Measurements from ENCODE around the gene RPUSD1. TPM values are rescaled to one million over a fixed set of nuclear protein-coding genes. Genes with fewer than 3 reads are reported as not detected.

RPUSD1 gene
- total and polyA plus RNA-seq, 9 donors: 11.1 to 18.6 (median 15.4) TPM; not detected in 1

DNA sequence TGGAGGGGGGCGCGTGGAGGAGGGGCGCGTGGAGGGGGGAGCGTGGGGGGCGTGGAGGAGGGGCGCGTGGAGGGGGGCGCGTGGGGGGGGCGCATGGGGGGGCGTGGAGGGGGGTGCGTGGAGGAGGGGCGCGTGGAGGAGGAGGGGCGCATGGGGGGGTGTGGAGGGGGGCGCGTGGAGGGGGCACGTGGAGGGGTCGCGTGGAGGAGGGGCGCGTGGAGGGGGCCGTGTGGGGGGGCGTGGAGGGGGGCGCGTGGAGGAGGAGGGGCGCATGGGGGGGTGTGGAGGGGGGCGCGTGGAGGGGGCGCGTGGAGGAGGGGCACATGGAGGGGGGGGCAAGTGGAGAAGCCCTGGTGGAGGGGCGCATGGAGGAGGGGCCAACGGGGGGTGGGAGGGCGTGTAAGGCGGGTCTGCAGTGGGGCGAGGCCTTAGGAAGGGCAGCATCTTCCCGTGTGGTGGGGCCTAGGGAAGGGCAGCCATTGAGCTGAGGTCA is 20.4 kb downstream of the RPUSD1 start:
- DNase-seq: no peak
- 38 to 62% (median 52%) methylated on average over 12 to 22 of the region's 38 CpGs for WGBS, 3 donors
- Histone ChIP-seq H3K27me3 (no peaks in the 10 kb centered on the region), H3K27ac (no peak overlapping the region), H3K9me3 (no peaks in the 10 kb centered on the region), H3K4me1 (ENCODE audit: insufficient read depth) (no peaks in the 10 kb centered on the region), H3K4me3 (no peak overlapping the region), H3K36me3 (no peaks in the 10 kb centered on the region)
- TF ChIP-seq POLR2A (IDR thresholded peaks at IDR 0.05): no peak
- TF ChIP-seq EP300 (IDR thresholded peaks at IDR 0.05): no peak
- TF ChIP-seq, protein P1, sequence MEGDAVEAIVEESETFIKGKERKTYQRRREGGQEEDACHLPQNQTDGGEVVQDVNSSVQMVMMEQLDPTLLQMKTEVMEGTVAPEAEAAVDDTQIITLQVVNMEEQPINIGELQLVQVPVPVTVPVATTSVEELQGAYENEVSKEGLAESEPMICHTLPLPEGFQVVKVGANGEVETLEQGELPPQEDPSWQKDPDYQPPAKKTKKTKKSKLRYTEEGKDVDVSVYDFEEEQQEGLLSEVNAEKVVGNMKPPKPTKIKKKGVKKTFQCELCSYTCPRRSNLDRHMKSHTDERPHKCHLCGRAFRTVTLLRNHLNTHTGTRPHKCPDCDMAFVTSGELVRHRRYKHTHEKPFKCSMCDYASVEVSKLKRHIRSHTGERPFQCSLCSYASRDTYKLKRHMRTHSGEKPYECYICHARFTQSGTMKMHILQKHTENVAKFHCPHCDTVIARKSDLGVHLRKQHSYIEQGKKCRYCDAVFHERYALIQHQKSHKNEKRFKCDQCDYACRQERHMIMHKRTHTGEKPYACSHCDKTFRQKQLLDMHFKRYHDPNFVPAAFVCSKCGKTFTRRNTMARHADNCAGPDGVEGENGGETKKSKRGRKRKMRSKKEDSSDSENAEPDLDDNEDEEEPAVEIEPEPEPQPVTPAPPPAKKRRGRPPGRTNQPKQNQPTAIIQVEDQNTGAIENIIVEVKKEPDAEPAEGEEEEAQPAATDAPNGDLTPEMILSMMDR (IDR thresholded peaks at IDR 0.05): no peak
- intact Hi-C loops (cut with DNase I): no loop called here

- H3K27ac ChIP-seq: no peak overlapping the region
- no peak for TF ChIP-seq POLR2A (IDR thresholded peaks at IDR 0.05)
- TF ChIP-seq, protein P1 (IDR thresholded peaks at IDR 0.05): no peak
- TF ChIP-seq EP300 (IDR thresholded peaks at IDR 0.05): no peak
- no peaks in the 10 kb centered on the region for H3K27me3 ChIP-seq
- no peaks in the 10 kb centered on the region for H3K4me1 ChIP-seq (ENCODE audit: insufficient read depth)
- no peaks in the 10 kb centered on the region for H3K36me3 ChIP-seq
- H3K9me3 ChIP-seq: no peaks in the 10 kb centered on the region
- DNase-seq: no peak
- no peak overlapping the region for H3K4me3 ChIP-seq
- WGBS, 3 donors: 45 to 76% (median 65%) methylated on average over 25 to 39 of the region's 48 CpGs
- intact Hi-C loops (cut with DNase I): no loop called here
These were observed 21.2 kb downstream of the RPUSD1 start for GRCh38 chr16:766820-767640.

- intact Hi-C loops (cut with DNase I): no loop called here
- Histone ChIP-seq H3K4me1 (ENCODE audit: insufficient read depth) (no peaks in the 10 kb centered on the region), H3K27me3 (no peaks in the 10 kb centered on the region), H3K4me3 (no peak overlapping the region), H3K27ac (no peak overlapping the region), H3K36me3 (no peaks in the 10 kb centered on the region), H3K9me3 (no peaks in the 10 kb centered on the region)
- DNase-seq: no peak
- WGBS, 3 donors: 79 to 84% (median 83%) methylated on average over 27 to 29 of the region's 29 CpGs
- TF ChIP-seq, protein P1 (IDR thresholded peaks at IDR 0.05): no peak
- TF ChIP-seq EP300 (IDR thresholded peaks at IDR 0.05) (no peak), POLR2A (IDR thresholded peaks at IDR 0.05) (no peak)
These were observed 22.0 kb downstream of the RPUSD1 start for GRCh38 chr16:766008-766819.

GRCh38 chr16:765488-765865 is 22.7 kb downstream of the RPUSD1 start:
- no peak overlapping the region for H3K4me3 ChIP-seq
- TF ChIP-seq, protein P1 (IDR thresholded peaks at IDR 0.05): no peak
- TF ChIP-seq EP300 (IDR thresholded peaks at IDR 0.05): no peak
- no peak for TF ChIP-seq POLR2A (IDR thresholded peaks at IDR 0.05)
- no peak for DNase-seq
- H3K4me1 ChIP-seq (ENCODE audit: insufficient read depth): no peaks in the 10 kb centered on the region
- 88 to 94% (median 93%) methylated on average over 29 of the region's 29 CpGs for WGBS, 3 donors
- intact Hi-C loops (cut with DNase I): no loop called here
- H3K27ac ChIP-seq: no peak overlapping the region
- H3K9me3 ChIP-seq: no peaks in the 10 kb centered on the region
- H3K27me3 ChIP-seq: no peaks in the 10 kb centered on the region
- no peaks in the 10 kb centered on the region for H3K36me3 ChIP-seq
